DOHH2 (cell line): ENCODE data around the gene TBC1D26.
"Not testable (repeated sequence)": the region's sequence is repeated elsewhere in the genome, so short reads cannot be mapped to it uniquely, and the experiment has no call there.

Experiments used
- EZH2phosphoT487 ChIP-seq: fragments of 200-600 bp; sonication (generic); IDR thresholded peaks from 2 replicates; pipeline ENCODE4 v1.6.1; 2017; ENCODE audit warnings: borderline replicate concordance, mild to moderate bottlenecking, antibody characterized with exemption, low read length, moderate library complexity, mixed read lengths
- TF ChIP-seq, protein P1 (sequence below): fragments of 200-600 bp; sonication (generic); IDR thresholded peaks from one replicate; pipeline ENCODE4 v1.5.1; 2014; ENCODE audit warnings: antibody characterized with exemption, mild to moderate bottlenecking, low read depth, low read length; ENCODE audit not compliant: poor library complexity, severe bottlenecking

DNA sequence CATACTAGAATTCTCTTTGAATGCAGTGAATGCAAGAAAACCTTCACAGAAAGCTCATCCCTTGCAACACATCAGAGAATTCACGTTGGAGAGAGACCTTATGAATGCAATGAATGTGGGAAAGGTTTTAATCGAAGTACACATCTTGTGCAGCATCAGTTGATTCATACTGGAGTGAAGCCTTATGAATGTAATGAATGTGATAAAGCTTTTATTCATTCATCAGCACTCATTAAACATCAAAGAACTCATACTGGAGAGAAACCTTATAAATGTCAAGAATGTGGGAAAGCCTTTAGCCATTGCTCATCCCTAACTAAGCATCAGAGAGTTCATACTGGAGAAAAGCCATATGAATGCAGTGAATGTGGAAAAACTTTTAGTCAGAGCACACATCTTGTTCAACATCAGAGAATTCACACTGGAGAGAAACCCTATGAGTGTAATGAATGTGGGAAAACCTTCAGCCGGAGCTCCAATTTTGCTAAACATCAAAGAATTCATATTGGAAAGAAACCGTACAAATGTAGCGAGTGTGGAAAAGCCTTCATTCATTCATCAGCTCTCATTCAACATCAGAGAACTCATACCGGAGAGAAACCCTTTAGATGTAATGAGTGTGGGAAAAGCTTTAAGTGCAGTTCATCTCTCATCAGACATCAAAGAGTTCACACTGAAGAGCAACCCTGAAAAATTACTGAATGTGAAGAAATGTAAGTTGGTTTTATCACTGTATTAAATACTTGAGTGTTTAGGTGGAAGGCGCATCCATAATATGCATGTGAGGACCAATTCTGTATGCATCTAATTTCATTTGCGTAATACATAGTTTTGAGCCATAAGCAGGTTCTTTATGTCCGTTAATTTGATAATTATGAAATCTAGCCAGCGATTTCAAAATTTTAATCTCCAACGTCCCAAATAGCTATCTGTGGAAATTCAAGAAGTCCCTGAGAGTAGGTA is 15.2 kb upstream of the TBC1D26 start:
- TF ChIP-seq, protein P1, sequence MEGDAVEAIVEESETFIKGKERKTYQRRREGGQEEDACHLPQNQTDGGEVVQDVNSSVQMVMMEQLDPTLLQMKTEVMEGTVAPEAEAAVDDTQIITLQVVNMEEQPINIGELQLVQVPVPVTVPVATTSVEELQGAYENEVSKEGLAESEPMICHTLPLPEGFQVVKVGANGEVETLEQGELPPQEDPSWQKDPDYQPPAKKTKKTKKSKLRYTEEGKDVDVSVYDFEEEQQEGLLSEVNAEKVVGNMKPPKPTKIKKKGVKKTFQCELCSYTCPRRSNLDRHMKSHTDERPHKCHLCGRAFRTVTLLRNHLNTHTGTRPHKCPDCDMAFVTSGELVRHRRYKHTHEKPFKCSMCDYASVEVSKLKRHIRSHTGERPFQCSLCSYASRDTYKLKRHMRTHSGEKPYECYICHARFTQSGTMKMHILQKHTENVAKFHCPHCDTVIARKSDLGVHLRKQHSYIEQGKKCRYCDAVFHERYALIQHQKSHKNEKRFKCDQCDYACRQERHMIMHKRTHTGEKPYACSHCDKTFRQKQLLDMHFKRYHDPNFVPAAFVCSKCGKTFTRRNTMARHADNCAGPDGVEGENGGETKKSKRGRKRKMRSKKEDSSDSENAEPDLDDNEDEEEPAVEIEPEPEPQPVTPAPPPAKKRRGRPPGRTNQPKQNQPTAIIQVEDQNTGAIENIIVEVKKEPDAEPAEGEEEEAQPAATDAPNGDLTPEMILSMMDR: not testable (repeated sequence)
- not testable (repeated sequence) for TF ChIP-seq EZH2phosphoT487
